Testis (tissue), 3 donors: ENCODE data around the gene GJA5. TPM values are rescaled to one million over a fixed set of nuclear protein-coding genes. Genes with fewer than 3 reads are reported as not detected.

Experiments used
- DNase-seq: peaks from one replicate; pipeline ENCODE4 v3.0.0-alpha.2; 2019
- H3K27ac ChIP-seq, 2 donors: fragments of 200-600 bp; sonication (generic); one replicate each; pipeline ENCODE4 v1.5.1; 2019
- H3K27me3 ChIP-seq: fragments of 200-600 bp; sonication (generic); one replicate; pipeline ENCODE4 v1.5.1; 2019
- H3K36me3 ChIP-seq: fragments of 200-600 bp; sonication (generic); one replicate; pipeline ENCODE4 v1.5.1; 2017; ENCODE audit warnings: low read depth; ENCODE audit errors: missing control alignments
- H3K4me1 ChIP-seq: fragments of 200-600 bp; sonication (generic); one replicate; pipeline ENCODE4 v1.5.1; 2019
- H3K4me3 ChIP-seq, 2 donors: fragments of 200-600 bp; sonication (generic); one replicate each; pipeline ENCODE4 v1.5.1; 2017 to 2019
- H3K9me3 ChIP-seq: fragments of 200-600 bp; sonication (generic); one replicate; pipeline ENCODE4 v1.5.1; 2017
- POLR2A ChIP-seq: fragments of 450-650 bp; IDR thresholded peaks from one replicate; pipeline ENCODE4 v1.6.1; 2017; ENCODE audit warnings: antibody characterized with exemption, mild to moderate bottlenecking, moderate library complexity
- WGBS, 2 donors: methylation state at CpG; one replicate each; pipeline ENCODE4 v1.1.5; 2018; 5-methylcytosine and 5-hydroxymethylcytosine counted together
- intact Hi-C: fragments of 100-400 bp; cut with DNase I; formaldehyde crosslinking; loops from one replicate; pipeline ENCODE4 v1.15.1; 2023; ENCODE audit warnings: low total_unique reads
- polyA plus RNA-seq: library from polyadenylated mRNA; stranded (reverse); fragments of 350-450 nt; fragmentation: Illumina TruSeq; extraction: RNeasy Lipid Tissue Mini Kit (QIAGEN cat#74804); gene quantifications from one replicate; pipeline ENCODE4 v1.2.3, GENCODE V29; 2014; ENCODE audit warnings: low read depth, low replicate concordance; ENCODE audit not compliant: insufficient read depth
- total RNA-seq, 2 donors: library from RNA; depleted of rRNA; stranded (reverse); fragments of >200 nt; gene quantifications; one replicate each; pipeline ENCODE4 v1.2.3, GENCODE V29; 2016
- TF ChIP-seq, protein P1 (sequence below), 3 experiments: fragments of 450-650 bp in 2 of 3; fragments of 200-600 bp in 1 of 3; sonication (generic) in 1 of 3; IDR thresholded peaks; one replicate each; pipeline ENCODE4 v1.5.1; 2016 to 2019; ENCODE audit warnings: antibody characterized with exemption in 3 of 3, mild to moderate bottlenecking in 2 of 3, moderate library complexity in 1 of 3

Gene GJA5
- total and polyA plus RNA-seq, 3 donors from 2014 or later, result 1.2 to 5.6 (median 2.2) TPM

DNA sequence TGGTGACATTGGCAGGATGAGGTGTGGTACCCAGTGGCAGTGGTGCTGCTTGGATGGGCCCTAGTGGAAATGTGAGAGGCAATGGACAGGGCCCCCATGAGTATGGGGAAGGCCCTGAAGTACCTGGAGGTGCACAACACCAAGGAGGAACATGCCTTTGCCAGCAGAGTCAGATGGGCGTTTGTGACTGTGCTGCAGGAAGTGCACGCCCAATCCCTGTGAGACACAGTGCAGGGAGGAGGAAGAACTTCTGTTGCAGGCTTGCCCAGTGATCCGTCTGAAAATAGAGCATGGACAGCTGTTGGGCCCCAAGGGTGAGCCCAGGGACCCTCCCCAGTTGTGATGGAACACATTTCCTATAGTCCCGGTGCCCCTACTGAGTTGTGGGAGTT, 42.7 kb downstream of the GJA5 start:
- DNase-seq, result no peak
- TF ChIP-seq POLR2A, result no peak
- TF ChIP-seq, protein P1, sequence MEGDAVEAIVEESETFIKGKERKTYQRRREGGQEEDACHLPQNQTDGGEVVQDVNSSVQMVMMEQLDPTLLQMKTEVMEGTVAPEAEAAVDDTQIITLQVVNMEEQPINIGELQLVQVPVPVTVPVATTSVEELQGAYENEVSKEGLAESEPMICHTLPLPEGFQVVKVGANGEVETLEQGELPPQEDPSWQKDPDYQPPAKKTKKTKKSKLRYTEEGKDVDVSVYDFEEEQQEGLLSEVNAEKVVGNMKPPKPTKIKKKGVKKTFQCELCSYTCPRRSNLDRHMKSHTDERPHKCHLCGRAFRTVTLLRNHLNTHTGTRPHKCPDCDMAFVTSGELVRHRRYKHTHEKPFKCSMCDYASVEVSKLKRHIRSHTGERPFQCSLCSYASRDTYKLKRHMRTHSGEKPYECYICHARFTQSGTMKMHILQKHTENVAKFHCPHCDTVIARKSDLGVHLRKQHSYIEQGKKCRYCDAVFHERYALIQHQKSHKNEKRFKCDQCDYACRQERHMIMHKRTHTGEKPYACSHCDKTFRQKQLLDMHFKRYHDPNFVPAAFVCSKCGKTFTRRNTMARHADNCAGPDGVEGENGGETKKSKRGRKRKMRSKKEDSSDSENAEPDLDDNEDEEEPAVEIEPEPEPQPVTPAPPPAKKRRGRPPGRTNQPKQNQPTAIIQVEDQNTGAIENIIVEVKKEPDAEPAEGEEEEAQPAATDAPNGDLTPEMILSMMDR (IDR thresholded peaks at IDR 0.05), result no peak
- no peak overlapping the region for H3K4me3 ChIP-seq
- no peaks in the 10 kb centered on the region for H3K9me3 ChIP-seq
- no peaks in the 10 kb centered on the region for H3K36me3 ChIP-seq
- intact Hi-C loops, result no loop called here
- WGBS, 2 donors, result 64 to 79% methylated on average over 3 to 4 of the region's 4 CpGs
- no peak overlapping the region for H3K27ac ChIP-seq
- no peaks in the 10 kb centered on the region for H3K4me1 ChIP-seq
- no peaks in the 10 kb centered on the region for H3K27me3 ChIP-seq

DNA sequence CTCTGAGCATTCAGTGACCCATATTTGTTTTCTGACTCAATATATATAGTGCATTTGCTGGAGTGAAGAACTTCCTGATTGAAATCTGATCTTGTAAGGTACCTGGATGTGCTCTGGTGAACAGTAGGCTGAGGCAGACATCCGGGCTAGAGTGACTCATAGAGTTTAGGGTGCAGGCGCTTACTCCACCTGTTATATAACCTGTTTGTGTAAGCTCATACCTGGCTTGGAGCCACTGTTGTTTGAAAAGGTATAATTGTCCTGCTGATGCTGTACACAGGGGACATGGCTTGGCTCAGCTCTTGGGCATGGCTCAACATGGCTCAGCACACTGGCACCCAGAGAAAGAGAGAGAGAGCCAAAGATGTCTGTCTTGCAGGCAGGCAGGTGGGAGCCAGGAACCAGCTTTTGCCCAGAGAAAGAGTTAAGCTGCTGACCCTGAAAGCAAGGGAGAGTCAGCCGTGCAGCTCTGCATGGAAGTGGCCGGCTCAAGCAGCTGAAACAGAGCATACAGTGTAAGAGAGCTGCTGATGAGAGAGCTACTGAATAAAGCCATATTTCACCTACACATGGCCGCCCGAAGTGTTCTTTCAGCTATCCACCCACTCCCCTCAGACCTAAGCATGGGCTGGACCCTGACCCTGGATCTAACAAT, 43.2 kb downstream of the GJA5 start:
- no peak overlapping the region for H3K27ac ChIP-seq
- no peaks in the 10 kb centered on the region for H3K9me3 ChIP-seq
- TF ChIP-seq POLR2A, result no peak
- TF ChIP-seq, protein P1 (IDR thresholded peaks at IDR 0.05), result no peak
- 90% methylated on average over 6 of the region's 6 CpGs for WGBS, 2 donors
- H3K27me3 ChIP-seq, result no peaks in the 10 kb centered on the region
- no peaks in the 10 kb centered on the region for H3K36me3 ChIP-seq
- intact Hi-C loops, result no loop called here
- no peak for DNase-seq
- H3K4me3 ChIP-seq, result no peak overlapping the region
- H3K4me1 ChIP-seq, result no peaks in the 10 kb centered on the region

DNA sequence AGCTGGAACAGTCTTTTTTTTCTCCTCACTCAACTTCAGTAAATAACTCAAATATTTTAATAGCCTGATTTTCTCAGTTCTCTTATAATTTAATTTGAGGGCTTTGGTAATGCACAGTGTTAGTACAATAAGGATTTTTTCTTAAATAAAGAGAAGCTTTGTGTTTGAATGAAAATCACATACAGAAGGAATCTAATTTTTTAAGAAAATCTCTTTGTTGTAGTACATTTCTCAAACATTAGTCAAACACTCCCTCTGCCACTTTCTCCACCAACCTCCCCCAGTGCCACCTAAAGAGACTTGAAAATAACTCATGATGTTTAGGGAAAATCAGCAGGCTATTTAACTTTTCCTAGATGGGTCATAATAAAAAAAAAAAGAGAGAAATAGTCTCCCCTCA, 47.8 kb downstream of the GJA5 start:
- DNase-seq, result no peak
- Histone ChIP-seq H3K4me1 (no peaks in the 10 kb centered on the region), H3K9me3 (no peaks in the 10 kb centered on the region), H3K36me3 (no peaks in the 10 kb centered on the region), H3K4me3 (no peak overlapping the region), H3K27me3 (no peaks in the 10 kb centered on the region), H3K27ac (no peak overlapping the region)
- TF ChIP-seq, protein P1 (IDR thresholded peaks at IDR 0.05), result no peak
- TF ChIP-seq POLR2A, result no peak
- intact Hi-C loops, result no loop called here

Other genes with a start within 250 kb of the GJA5 start
- gene BCL9, start 219.1 kb downstream of the GJA5 start, total RNA-seq, result 10 to 100 TPM; 34.5 to 38.3 TPM
- 23.8 TPM for gene BCL9, start 219.1 kb downstream of the GJA5 start, polyA plus RNA-seq
- 10 to 100 TPM; 12.0 to 25.4 TPM for gene ACP6, start 90.1 kb downstream of the GJA5 start, total RNA-seq
- gene ACP6, start 90.1 kb downstream of the GJA5 start, polyA plus RNA-seq, result 21.6 TPM
- gene GJA8, start 142.2 kb upstream of the GJA5 start, total RNA-seq, result 10 to 100 TPM in 1 of 2 donors, 1 to 10 TPM in 1; 5.1 to 10.2 TPM
- gene GJA8, start 142.2 kb upstream of the GJA5 start, polyA plus RNA-seq, result 13.4 TPM
- 10 to 100 TPM; 24.6 to 24.7 TPM for gene GPR89B, start 167.8 kb upstream of the GJA5 start, total RNA-seq
- gene GPR89B, start 167.8 kb upstream of the GJA5 start, polyA plus RNA-seq, result 32.8 TPM